NB4 (cell line): ENCODE data around the gene CDC42EP3.

Source experiments
- MYC ChIP-seq: IDR thresholded peaks from 2 replicates; pipeline ENCODE4 v1.6.1; 2011; ENCODE audit warnings: low read depth, low read length
- POLR2A ChIP-seq: IDR thresholded peaks from 2 replicates; pipeline ENCODE4 v1.6.1; 2011; ENCODE audit warnings: mild to moderate bottlenecking; ENCODE audit not compliant: insufficient read length; ENCODE audit errors: extremely low read depth
- TF ChIP-seq, protein P1 (sequence below): IDR thresholded peaks from one replicate; pipeline ENCODE4 v1.5.1; 2012; ENCODE audit warnings: low read depth, low read length
- TF ChIP-seq, protein P2 (sequence below): IDR thresholded peaks from 2 replicates; pipeline ENCODE4 v1.6.1; 2011; ENCODE audit warnings: low read depth, low read length

DNA sequence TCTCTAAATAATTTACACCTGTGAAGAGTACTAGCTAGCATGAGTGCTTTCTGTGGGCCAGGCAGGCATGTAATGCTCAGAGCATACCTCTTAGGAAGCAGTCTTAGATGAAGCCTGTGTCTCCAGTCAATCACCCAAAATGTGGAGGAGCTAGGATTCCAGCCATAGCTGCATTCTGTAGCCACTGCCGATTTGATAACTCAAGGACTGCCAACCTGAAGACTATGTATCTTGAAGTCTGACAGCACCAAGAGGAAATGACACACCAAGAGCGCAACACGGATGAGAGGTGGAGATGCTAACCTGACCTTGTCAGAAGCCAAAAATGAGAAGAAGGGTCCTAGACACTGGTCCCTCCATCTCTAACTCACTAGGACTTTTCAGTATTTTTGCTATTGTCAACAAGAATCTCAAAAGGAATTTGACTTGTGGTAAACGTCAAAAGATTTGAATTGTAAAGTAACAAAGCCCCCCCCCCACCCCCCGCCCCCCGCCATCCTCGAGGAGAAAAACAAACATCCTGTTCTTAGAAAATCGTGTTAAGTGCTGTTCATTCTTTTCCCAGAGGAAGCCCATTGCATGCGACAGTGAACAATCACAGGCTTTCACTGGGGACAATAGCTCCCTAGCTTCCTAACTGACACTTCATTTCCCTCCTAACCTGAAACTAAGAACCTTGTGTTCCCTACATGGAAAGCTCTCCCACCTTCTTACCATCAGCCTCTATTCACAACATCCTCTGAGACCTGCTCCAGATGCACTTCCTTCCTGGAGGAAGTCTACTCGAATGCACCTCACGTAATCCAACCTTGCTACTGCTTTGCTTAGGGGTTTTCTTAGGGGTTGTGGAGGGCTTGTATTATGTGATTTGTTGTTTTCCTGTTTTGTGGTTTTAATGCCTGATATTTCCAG lies 14.7 kb downstream of the CDC42EP3 start:
- TF ChIP-seq, protein P1, sequence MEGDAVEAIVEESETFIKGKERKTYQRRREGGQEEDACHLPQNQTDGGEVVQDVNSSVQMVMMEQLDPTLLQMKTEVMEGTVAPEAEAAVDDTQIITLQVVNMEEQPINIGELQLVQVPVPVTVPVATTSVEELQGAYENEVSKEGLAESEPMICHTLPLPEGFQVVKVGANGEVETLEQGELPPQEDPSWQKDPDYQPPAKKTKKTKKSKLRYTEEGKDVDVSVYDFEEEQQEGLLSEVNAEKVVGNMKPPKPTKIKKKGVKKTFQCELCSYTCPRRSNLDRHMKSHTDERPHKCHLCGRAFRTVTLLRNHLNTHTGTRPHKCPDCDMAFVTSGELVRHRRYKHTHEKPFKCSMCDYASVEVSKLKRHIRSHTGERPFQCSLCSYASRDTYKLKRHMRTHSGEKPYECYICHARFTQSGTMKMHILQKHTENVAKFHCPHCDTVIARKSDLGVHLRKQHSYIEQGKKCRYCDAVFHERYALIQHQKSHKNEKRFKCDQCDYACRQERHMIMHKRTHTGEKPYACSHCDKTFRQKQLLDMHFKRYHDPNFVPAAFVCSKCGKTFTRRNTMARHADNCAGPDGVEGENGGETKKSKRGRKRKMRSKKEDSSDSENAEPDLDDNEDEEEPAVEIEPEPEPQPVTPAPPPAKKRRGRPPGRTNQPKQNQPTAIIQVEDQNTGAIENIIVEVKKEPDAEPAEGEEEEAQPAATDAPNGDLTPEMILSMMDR: no peak
- TF ChIP-seq, protein P2, sequence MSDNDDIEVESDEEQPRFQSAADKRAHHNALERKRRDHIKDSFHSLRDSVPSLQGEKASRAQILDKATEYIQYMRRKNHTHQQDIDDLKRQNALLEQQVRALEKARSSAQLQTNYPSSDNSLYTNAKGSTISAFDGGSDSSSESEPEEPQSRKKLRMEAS: no peak
- TF ChIP-seq POLR2A (no peak), MYC (no peak)
